CD14-positive monocyte (primary cell): ENCODE results near the gene BET1L. TPM values are rescaled to one million over a fixed set of nuclear protein-coding genes. Genes with fewer than 3 reads are reported as not detected.

Experiments used
- DNase-seq, 3 donors: peaks; one replicate each; pipeline ENCODE4 v3.0.0-alpha.2; 2011 to 2022
- H2AFZ ChIP-seq: 2 replicates; pipeline ENCODE4 v1.6.0; 2012; ENCODE audit warnings: mild to moderate bottlenecking, low read depth, low read length, inconsistent platforms; ENCODE audit not compliant: insufficient read depth, poor library complexity, severe bottlenecking
- H3K27ac ChIP-seq, 2 donors: 1 replicate in 1 of 2; 2 replicates in 1 of 2; pipeline ENCODE4 v1.5.1; 2012 to 2013; ENCODE audit warnings: low read length in 2 of 2, control low read depth in 1 of 2, inconsistent platforms in 1 of 2, low read depth in 1 of 2, mild to moderate bottlenecking in 1 of 2
- H3K27me3 ChIP-seq, 2 donors: one replicate each; pipeline versions ENCODE4 v1.6.0 to v1.6.1; 2011 to 2013; ENCODE audit warnings: low read length in 2 of 2; ENCODE audit not compliant: control insufficient read depth in 2 of 2, insufficient read depth in 2 of 2
- H3K36me3 ChIP-seq, 2 donors: replicated peaks in 1 of 2; 1 replicate in 1 of 2; 2 replicates in 1 of 2; pipeline versions ENCODE4 v1.5.1 to v1.6.1; 2012 to 2013; ENCODE audit warnings: low read length in 2 of 2, control low read depth in 1 of 2, inconsistent platforms in 1 of 2, mild to moderate bottlenecking in 1 of 2; ENCODE audit not compliant: insufficient read depth in 2 of 2, control insufficient read depth in 1 of 2
- H3K4me1 ChIP-seq, 2 donors: 1 replicate in 1 of 2; 2 replicates in 1 of 2; pipeline versions ENCODE4 v1.5.1 to v1.6.1; 2012 to 2013; ENCODE audit warnings: low read length in 2 of 2, control low read depth in 1 of 2, inconsistent platforms in 1 of 2, mild to moderate bottlenecking in 1 of 2, moderate library complexity in 1 of 2; ENCODE audit not compliant: insufficient read depth in 2 of 2, control insufficient read depth in 1 of 2
- H3K4me2 ChIP-seq: replicated peaks from 2 replicates; pipeline ENCODE3; 2012; ENCODE audit warnings: low read length, moderate library complexity, mild to moderate bottlenecking; ENCODE audit not compliant: poor library complexity, severe bottlenecking; ENCODE audit errors: extremely low read depth
- H3K4me3 ChIP-seq, 3 experiments: fragments of 200-600 bp in 1 of 3; sonication (generic) in 1 of 3; replicated peaks in 1 of 3; 1 replicate in 2 of 3; 2 replicates in 1 of 3; pipeline ENCODE4 v1.5.1; 2011 to 2013; ENCODE audit warnings: low read length in 3 of 3, mild to moderate bottlenecking in 3 of 3, control low read depth in 2 of 3, low read depth in 2 of 3, inconsistent platforms in 1 of 3, moderate library complexity in 1 of 3
- H3K79me2 ChIP-seq: 2 replicates; pipeline ENCODE4 v1.6.0; 2012; ENCODE audit warnings: mild to moderate bottlenecking, control low read depth, inconsistent platforms, low read length, moderate library complexity; ENCODE audit not compliant: insufficient read depth
- H3K9ac ChIP-seq: 2 replicates; pipeline ENCODE4 v1.6.0; 2017; ENCODE audit warnings: low read length, mild to moderate bottlenecking; ENCODE audit not compliant: insufficient read depth, poor library complexity, severe bottlenecking
- H3K9me3 ChIP-seq, 2 donors: replicated peaks in 1 of 2; 1 replicate in 1 of 2; 2 replicates in 1 of 2; pipeline versions ENCODE4 v1.5.1 to v1.6.1; 2012 to 2013; ENCODE audit warnings: low read length in 2 of 2, control low read depth in 1 of 2; ENCODE audit not compliant: control insufficient read depth in 1 of 2, insufficient read depth in 1 of 2
- H4K20me1 ChIP-seq: 2 replicates; pipeline ENCODE4 v1.6.0; 2012; ENCODE audit warnings: mild to moderate bottlenecking, low read length, control low read depth, moderate library complexity; ENCODE audit not compliant: insufficient read depth
- H3K27ac Mint-ChIP-seq, 7 donors: one replicate each; pipeline ENCODE4 v1.8.0; 2020; ENCODE audit warnings: mild to moderate bottlenecking in 7 of 7, mixed read lengths in 7 of 7, moderate library complexity in 6 of 7, inconsistent platforms in 2 of 7
- H3K27me3 Mint-ChIP-seq, 3 donors: one replicate each; pipeline ENCODE4 v1.8.0; 2021 to 2022; ENCODE audit warnings: low read depth in 3 of 3, mild to moderate bottlenecking in 3 of 3, mixed read lengths in 3 of 3, moderate library complexity in 3 of 3, inconsistent platforms in 1 of 3
- H3K36me3 Mint-ChIP-seq, 2 donors: one replicate each; pipeline ENCODE4 v1.8.0; 2020; ENCODE audit warnings: mixed read lengths in 2 of 2, inconsistent platforms in 1 of 2, mild to moderate bottlenecking in 1 of 2
- H3K4me1 Mint-ChIP-seq: one replicate; pipeline ENCODE4 v1.8.0; 2020; ENCODE audit warnings: mild to moderate bottlenecking, mixed read lengths
- H3K4me3 Mint-ChIP-seq, 2 donors: one replicate each; pipeline ENCODE4 v1.8.0; 2020; ENCODE audit warnings: mild to moderate bottlenecking in 2 of 2, mixed read lengths in 2 of 2, moderate library complexity in 1 of 2
- H3K9me3 Mint-ChIP-seq, 7 donors: one replicate each; pipeline ENCODE4 v1.8.0; 2020 to 2022; ENCODE audit warnings: mixed read lengths in 7 of 7, mild to moderate bottlenecking in 6 of 7, moderate library complexity in 6 of 7, inconsistent platforms in 2 of 7
- WGBS: methylation state at CpG from one replicate; pipeline ENCODE4 v1.1.5; 2013; ENCODE audit warnings: missing lambda C conversion rate; ENCODE audit not compliant: insufficient coverage; 5-methylcytosine and 5-hydroxymethylcytosine counted together
- intact Hi-C, 2 donors: fragments of 100-400 bp; cut with micrococcal nuclease; formaldehyde crosslinking; loops; one replicate each; pipeline versions ENCODE4 v1.15.0 to v1.15.1; 2023
- polyA plus RNA-seq, 3 donors: library from polyadenylated mRNA; depleted of rRNA in 1 of 3; unstranded in 2 of 3; stranded (reverse) in 1 of 3; fragments of 300-500 nt in 2 of 3; fragments of >200 nt in 1 of 3; fragmentation: Illumina TruSeq in 2 of 3; gene quantifications; 1 replicate in 2 of 3; 2 replicates in 1 of 3; pipeline ENCODE4 v1.2.3, GENCODE V29; 2012 to 2021
- TF ChIP-seq, protein P1 (sequence below): fragments of 200-600 bp; IDR thresholded peaks from one replicate; pipeline ENCODE4 v1.8.0; 2022; ENCODE audit warnings: antibody characterized with exemption, mild to moderate bottlenecking

BET1L gene
- polyA plus RNA-seq, 3 donors = 9.5 to 37.3 (median 29.3) TPM

DNA sequence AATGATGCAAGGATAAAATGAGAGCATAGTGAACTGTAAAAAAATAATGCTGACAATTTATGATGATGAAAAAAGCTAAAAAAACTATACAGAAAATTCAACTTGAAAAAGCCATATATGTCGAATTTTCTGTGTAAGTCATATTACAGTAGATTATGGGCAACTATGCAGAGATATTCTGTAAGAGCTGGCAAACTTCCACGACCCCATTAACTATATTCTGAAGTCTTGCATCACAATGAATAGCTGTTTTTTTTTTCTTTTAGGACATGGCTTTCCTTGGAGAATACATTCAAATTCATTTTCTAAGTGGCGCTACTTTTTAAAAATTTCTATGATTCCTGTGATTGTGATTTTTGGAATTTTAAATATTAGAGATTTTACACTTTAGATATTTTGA, 48.0 kb upstream of the BET1L start:
- Mint-ChIP-seq H3K27me3 (peaks cover 0 to 5% (median 4%) of the 10 kb centered on the region in 3 donors), H3K4me3 (no peak overlapping the region), H3K27ac (no peak overlapping the region), H3K36me3 (peaks cover 35 to 38% of the 10 kb centered on the region in 2 donors), H3K9me3 (no peaks in the 10 kb centered on the region), H3K4me1 (peaks cover 7% of the 10 kb centered on the region)
- intact Hi-C loops = no loop called here
- H3K4me3 ChIP-seq = no peak overlapping the region
- no peak overlapping the region for H2AFZ ChIP-seq
- H3K4me1 ChIP-seq = no peaks in the 10 kb centered on the region
- no peak overlapping the region for H3K9ac ChIP-seq
- H3K36me3 ChIP-seq = peaks cover 36 to 37% of the 10 kb centered on the region in 2 donors
- no peak overlapping the region for H3K4me2 ChIP-seq
- no peaks in the 10 kb centered on the region for H3K79me2 ChIP-seq
- TF ChIP-seq, protein P1, sequence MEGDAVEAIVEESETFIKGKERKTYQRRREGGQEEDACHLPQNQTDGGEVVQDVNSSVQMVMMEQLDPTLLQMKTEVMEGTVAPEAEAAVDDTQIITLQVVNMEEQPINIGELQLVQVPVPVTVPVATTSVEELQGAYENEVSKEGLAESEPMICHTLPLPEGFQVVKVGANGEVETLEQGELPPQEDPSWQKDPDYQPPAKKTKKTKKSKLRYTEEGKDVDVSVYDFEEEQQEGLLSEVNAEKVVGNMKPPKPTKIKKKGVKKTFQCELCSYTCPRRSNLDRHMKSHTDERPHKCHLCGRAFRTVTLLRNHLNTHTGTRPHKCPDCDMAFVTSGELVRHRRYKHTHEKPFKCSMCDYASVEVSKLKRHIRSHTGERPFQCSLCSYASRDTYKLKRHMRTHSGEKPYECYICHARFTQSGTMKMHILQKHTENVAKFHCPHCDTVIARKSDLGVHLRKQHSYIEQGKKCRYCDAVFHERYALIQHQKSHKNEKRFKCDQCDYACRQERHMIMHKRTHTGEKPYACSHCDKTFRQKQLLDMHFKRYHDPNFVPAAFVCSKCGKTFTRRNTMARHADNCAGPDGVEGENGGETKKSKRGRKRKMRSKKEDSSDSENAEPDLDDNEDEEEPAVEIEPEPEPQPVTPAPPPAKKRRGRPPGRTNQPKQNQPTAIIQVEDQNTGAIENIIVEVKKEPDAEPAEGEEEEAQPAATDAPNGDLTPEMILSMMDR = no peak
- no peaks in the 10 kb centered on the region for H4K20me1 ChIP-seq
- no peak overlapping the region for H3K27ac ChIP-seq
- H3K9me3 ChIP-seq = no peaks in the 10 kb centered on the region
- no CpG with 5 or more reads among the region's 3 CpGs for WGBS
- H3K27me3 ChIP-seq = no peaks in the 10 kb centered on the region
- no peak for DNase-seq

DNA sequence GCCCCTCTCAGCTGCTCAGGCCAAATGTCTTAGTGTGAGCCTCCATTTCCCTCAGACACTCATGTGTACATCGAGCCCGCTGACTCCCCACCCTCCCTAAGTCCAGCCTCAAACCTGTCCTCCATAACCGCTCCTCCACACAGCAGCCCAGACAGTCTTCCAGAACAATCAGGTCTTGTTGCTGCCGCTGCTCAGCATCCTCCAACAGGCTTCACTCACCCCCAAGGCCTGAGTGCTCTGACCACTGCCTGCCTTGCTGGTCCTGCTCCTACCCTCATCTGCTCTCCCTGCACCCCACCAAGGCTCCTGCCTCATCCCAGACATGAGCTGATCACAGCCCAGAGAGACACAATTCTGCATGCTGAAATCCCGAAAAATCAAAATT, 46.7 kb upstream of the BET1L start:
- Mint-ChIP-seq H3K4me3 (no peak overlapping the region), H3K36me3 (peaks cover 45 to 51% of the 10 kb centered on the region in 2 donors), H3K27me3 (peaks cover 0 to 4% (median 3%) of the 10 kb centered on the region in 3 donors), H3K27ac (peak overlapping the region in 1 of 7 donors; percentile 32), H3K4me1 (peaks cover 6% of the 10 kb centered on the region), H3K9me3 (no peaks in the 10 kb centered on the region)
- no peak overlapping the region for H2AFZ ChIP-seq
- no peaks in the 10 kb centered on the region for H3K4me1 ChIP-seq
- H3K9ac ChIP-seq = no peak overlapping the region
- peaks cover 48 to 49% of the 10 kb centered on the region in 2 donors for H3K36me3 ChIP-seq
- no peak overlapping the region for H3K27ac ChIP-seq
- TF ChIP-seq, protein P1 = no peak
- H3K4me3 ChIP-seq = no peak overlapping the region
- no peak for DNase-seq
- H3K27me3 ChIP-seq = no peaks in the 10 kb centered on the region
- H4K20me1 ChIP-seq = no peaks in the 10 kb centered on the region
- H3K79me2 ChIP-seq = no peaks in the 10 kb centered on the region
- H3K9me3 ChIP-seq = no peaks in the 10 kb centered on the region
- WGBS = 96% methylated on average over 4 of the region's 5 CpGs
- no peak overlapping the region for H3K4me2 ChIP-seq
- intact Hi-C loops = loop anchor here (5.0 kb wide), 4 partner anchors 33 to 103 kb away; partner anchors contain the start of genes IFITM2 (in 1 of the 2) and PGGHG (in 1 of the 2)
